Measurements from ENCODE around the gene SCFD2. TPM values are rescaled to one million over a fixed set of nuclear protein-coding genes. Genes with fewer than 3 reads are reported as not detected.
"Not testable (repeated sequence)": the region's sequence is repeated elsewhere in the genome, so short reads cannot be mapped to it uniquely, and the experiment has no call there.

The SCFD2 gene
- total RNA-seq, 1 experiment from 2014 or later: 20.6 TPM

- no peak for DNase-seq (ENCODE audit: low read depth)
Measured at GRCh38 chr4:53013873-53014775, 351.7 kb downstream of the SCFD2 start.

GRCh38 chr4:53012738-53013137 lies 353.1 kb downstream of the SCFD2 start:
- peak; percentile 10 for DNase-seq (ENCODE audit: low read depth)

GRCh38 chr4:53011259-53011905 lies 354.5 kb downstream of the SCFD2 start:
- no peak for DNase-seq (ENCODE audit: low read depth)

DNA sequence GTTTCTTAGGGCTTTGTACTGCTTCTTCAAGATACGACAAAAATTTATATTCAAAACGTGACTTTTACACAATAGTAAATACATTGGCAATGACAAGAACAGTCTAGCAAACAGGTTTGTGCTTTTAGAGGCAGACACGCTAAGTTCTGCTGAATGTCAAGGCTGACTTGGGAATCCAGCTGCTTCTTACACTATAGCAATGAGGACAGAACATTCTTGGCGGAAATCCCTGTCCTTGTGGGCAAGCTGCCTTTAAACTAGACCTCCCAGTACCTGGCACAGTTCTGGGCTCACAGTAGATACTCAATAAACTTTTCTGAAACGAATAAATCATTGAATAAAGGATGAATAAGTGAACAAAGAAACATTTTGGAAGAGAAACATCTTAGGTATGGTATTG lies 355.5 kb downstream of the SCFD2 start:
- DNase-seq (ENCODE audit: low read depth): no peak

DNA sequence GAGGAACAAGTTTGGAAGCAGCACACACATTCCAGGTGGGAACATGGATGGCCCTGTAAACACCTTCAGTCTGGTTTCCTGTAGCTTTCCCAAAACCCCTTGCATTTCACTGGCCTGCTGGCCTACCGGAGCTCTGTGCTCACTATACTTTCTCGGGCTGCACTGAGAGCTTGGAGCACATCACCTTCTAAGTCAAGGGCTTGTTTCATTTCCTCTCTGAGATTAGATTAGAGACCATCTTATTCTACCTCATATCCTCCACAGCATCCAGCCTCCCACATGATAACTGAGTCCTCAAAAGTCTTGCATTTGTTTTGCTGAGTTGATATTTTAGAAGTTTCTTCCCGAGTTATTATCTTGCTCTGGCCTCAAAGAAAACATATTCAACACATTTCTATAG lies 356.0 kb downstream of the SCFD2 start:
- no peak for DNase-seq (ENCODE audit: low read depth)

- no peak for DNase-seq (ENCODE audit: low read depth)
Measured at GRCh38 chr4:53007024-53007423, 358.8 kb downstream of the SCFD2 start.

GRCh38 chr4:53005808-53006207 lies 360.1 kb downstream of the SCFD2 start:
- no peak for DNase-seq (ENCODE audit: low read depth)

- DNase-seq (ENCODE audit: low read depth): no peak
Measured at GRCh38 chr4:53005149-53005546, 360.7 kb downstream of the SCFD2 start.

DNA sequence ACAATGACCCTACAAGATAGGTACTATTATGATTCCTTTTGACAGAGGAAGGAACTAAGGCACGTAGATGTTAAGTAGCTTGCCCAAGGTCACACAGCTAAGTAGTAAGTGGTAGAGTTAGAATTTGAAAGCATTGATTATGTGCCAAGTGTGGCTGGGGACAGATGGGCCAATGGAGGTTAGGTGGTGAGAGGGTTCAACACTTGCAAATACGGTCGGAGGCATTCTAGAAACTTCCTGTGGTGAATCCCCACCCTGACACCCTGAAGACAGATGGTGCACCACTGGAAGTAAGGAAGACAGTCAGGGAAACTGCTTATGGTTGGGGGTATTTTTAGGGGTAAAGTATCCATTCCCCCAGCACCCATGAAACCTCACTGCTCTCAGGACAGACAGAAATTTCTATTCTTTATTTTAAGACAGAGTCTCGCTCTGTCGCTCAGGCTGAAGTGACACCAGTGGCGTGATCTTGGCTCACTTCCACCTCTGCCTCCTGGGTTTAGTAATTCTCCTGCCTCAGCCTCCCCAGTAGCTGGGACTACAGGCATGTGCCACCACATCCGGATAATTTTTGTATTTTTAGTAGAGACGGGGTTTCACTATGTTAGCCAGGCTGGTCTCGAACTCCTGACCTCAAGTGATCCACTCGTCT lies 361.2 kb downstream of the SCFD2 start:
- no peak for DNase-seq (ENCODE audit: low read depth)

GRCh38 chr4:53003959-53004358 lies 361.9 kb downstream of the SCFD2 start:
- no peak for DNase-seq (ENCODE audit: low read depth)

GRCh38 chr4:53000560-53000959 lies 365.3 kb downstream of the SCFD2 start:
- DNase-seq (ENCODE audit: low read depth): no peak

DNA sequence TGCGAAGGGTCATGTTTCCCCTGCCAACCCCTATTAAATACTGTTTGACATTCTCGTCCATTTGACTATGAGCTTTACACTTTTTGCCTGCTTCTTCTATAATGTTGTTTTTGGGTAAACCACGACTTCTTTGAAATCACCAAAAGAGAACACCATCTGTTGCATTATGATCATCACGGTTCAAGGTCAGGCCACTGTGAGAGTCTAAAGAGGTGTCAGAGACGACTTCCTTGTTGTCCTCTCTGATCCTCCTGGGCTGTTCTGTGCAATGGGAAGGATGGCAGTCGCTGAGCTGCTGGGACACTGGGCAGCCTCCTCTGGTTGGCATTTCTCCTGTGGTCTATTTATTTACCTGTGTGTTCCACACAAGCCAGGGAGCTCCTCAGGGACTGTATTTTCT lies 366.2 kb downstream of the SCFD2 start:
- DNase-seq (ENCODE audit: low read depth): no peak

- DNase-seq (ENCODE audit: low read depth): no peak
Measured at GRCh38 chr4:52998413-52998812, 367.4 kb downstream of the SCFD2 start.

- DNase-seq (ENCODE audit: low read depth): no peak
Measured at GRCh38 chr4:52997132-52997416, 368.8 kb downstream of the SCFD2 start.

DNA sequence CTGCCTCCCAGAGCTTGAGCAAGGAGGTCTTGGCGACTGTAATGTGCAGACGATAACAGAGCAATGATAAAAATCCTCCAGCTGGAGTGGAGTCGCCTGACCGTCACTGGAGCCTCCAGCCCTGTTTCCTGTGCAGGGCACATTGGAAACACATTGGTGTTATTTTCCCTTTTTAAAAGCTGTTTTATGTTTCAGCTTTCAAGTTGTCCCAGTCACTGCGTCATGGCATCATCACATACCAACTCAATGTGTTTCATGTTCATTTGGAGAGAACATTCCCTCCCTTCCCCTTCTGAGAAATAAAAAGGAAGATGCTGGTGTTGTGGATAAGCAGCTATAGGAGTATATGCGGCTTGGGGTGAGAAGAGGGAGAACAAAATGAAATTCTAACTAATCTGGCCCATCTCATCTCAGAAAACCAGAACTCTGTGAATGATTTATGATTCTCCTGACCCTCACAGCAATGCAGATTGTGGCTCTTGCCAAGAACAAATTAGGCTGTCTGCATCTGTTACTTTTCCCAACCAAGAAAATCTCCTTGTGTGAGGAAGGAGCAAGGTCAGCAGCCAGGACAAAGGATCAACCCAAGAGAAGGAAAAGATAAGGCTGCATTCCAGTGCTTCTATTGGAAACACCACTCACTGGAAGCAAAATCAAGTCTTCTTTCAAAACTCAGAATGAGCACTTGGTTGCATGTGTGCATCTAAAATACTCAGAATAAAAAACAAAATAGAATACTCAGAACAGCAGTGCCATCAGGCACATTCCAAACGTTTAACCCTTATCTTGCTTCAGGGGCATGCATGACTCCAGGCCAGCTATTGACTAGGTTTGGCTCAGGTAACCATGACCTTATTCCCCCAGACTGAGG lies 369.4 kb downstream of the SCFD2 start:
- no peak for DNase-seq (ENCODE audit: low read depth)

GRCh38 chr4:52995360-52996030 lies 370.4 kb downstream of the SCFD2 start:
- DNase-seq (ENCODE audit: low read depth): no peak

- no peak for DNase-seq (ENCODE audit: low read depth)
Measured at GRCh38 chr4:52994567-52994966, 371.3 kb downstream of the SCFD2 start.

DNA sequence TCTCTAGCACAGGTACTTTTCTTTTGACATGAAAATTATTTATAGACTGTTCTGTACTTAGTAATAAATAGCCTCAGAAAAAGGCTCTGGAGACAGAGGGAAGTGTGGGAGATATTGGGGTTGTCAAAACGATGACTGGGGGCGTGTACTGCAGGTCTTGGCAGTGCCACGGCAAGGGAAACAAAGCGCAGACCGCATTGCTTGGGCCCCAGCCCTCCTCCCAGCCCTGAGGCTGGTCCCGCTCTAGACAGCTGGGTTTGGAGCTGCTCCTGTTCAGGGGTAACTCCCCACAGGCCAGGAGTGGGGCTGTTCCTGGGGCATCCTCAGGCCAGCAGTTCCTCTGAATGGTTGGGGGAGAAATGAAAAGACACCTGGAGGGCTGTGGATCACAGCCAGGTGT lies 372.1 kb downstream of the SCFD2 start:
- no peak for DNase-seq (ENCODE audit: low read depth)

DNA sequence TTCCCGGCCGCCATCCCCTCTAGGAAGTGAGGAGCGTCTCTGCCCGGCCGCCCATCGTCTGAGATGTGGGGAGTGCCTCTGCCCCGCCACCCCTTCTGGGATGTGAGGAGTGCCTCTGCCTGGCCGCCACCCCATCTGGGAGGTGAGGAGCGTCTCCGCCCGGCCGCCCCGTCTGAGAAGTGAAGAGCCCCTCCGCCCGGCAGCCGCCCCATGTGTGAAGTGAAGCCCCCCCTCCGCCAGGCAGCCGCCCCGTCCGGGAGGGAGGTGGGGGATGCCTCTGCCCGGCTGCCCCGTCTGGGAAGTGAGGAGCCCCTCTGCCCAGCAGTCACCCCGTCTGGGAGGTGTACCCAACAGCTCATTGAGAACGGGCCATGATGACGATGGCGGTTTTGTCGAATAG lies 373.3 kb downstream of the SCFD2 start:
- not testable (repeated sequence) for DNase-seq (ENCODE audit: low read depth)

DNA sequence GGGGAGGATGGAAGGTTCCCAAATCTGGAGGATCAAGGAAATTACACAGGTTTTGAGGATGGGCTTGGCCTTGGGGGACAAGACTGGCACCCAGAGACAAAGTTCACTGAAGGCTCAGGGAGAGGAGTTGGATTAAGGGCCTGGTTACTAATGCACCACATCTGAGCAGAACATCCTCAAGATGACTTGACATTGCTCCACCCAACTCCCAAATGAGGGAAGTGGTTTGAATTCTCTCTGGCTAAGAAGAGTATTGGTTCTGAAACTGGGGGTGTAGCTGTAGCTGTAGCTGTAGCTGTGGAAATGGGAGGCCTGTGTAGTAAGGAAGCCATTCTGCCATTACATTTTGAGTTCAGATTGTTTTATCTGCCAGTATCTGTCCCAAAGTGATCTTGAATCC lies 374.4 kb downstream of the SCFD2 start:
- no peak for DNase-seq (ENCODE audit: low read depth)

GRCh38 chr4:52990706-52991105 lies 375.2 kb downstream of the SCFD2 start:
- no peak for DNase-seq (ENCODE audit: low read depth)
